ENCODE measurements around the gene DRD4. TPM values are rescaled to one million over a fixed set of nuclear protein-coding genes. Genes with fewer than 3 reads are reported as not detected.

DRD4 gene
- total and polyA plus RNA-seq, 2 of the 13 experiments (the other 11 are each of a cell fraction or from before 2014, with no cell fraction given) = 0.09 to 0.13 TPM

GRCh38 chr11:613369-613968, 23.6 kb upstream of the DRD4 start (continued):
- TF ChIP-seq HMGXB3 (CRISPR knock-in tag; IDR thresholded peaks at IDR 0.05; ENCODE audit: borderline replicate concordance) = no peak
- TF ChIP-seq, protein P1, sequence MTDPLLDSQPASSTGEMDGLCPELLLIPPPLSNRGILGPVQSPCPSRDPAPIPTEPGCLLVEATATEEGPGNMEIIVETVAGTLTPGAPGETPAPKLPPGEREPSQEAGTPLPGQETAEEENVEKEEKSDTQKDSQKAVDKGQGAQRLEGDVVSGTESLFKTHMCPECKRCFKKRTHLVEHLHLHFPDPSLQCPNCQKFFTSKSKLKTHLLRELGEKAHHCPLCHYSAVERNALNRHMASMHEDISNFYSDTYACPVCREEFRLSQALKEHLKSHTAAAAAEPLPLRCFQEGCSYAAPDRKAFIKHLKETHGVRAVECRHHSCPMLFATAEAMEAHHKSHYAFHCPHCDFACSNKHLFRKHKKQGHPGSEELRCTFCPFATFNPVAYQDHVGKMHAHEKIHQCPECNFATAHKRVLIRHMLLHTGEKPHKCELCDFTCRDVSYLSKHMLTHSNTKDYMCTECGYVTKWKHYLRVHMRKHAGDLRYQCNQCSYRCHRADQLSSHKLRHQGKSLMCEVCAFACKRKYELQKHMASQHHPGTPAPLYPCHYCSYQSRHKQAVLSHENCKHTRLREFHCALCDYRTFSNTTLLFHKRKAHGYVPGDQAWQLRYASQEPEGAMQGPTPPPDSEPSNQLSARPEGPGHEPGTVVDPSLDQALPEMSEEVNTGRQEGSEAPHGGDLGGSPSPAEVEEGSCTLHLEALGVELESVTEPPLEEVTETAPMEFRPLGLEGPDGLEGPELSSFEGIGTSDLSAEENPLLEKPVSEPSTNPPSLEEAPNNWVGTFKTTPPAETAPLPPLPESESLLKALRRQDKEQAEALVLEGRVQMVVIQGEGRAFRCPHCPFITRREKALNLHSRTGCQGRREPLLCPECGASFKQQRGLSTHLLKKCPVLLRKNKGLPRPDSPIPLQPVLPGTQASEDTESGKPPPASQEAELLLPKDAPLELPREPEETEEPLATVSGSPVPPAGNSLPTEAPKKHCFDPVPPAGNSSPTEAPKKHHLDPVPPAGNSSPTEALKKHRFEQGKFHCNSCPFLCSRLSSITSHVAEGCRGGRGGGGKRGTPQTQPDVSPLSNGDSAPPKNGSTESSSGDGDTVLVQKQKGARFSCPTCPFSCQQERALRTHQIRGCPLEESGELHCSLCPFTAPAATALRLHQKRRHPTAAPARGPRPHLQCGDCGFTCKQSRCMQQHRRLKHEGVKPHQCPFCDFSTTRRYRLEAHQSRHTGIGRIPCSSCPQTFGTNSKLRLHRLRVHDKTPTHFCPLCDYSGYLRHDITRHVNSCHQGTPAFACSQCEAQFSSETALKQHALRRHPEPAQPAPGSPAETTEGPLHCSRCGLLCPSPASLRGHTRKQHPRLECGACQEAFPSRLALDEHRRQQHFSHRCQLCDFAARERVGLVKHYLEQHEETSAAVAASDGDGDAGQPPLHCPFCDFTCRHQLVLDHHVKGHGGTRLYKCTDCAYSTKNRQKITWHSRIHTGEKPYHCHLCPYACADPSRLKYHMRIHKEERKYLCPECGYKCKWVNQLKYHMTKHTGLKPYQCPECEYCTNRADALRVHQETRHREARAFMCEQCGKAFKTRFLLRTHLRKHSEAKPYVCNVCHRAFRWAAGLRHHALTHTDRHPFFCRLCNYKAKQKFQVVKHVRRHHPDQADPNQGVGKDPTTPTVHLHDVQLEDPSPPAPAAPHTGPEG (CRISPR knock-in tag; IDR thresholded peaks at IDR 0.05) = no peak
- no peak for TF ChIP-seq ZMAT3 (CRISPR knock-in tag; conservative IDR thresholded peaks at IDR 0.05)

Data from HepG2 (cell line).